HG03520 (cell line): ENCODE results near the gene TMEM51.
"Not testable (repeated sequence)": the region's sequence is repeated elsewhere in the genome, so short reads cannot be mapped to it uniquely, and the experiment has no call there.

Experiments used
- ATAC-seq: cut with Tn5 transposase; IDR thresholded peaks from one replicate; pipeline ENCODE4 v1.9.1; 2021; ENCODE audit warnings: mild to moderate bottlenecking, moderate library complexity; ENCODE audit not compliant: unreplicated experiment

TMEM51 gene

DNA sequence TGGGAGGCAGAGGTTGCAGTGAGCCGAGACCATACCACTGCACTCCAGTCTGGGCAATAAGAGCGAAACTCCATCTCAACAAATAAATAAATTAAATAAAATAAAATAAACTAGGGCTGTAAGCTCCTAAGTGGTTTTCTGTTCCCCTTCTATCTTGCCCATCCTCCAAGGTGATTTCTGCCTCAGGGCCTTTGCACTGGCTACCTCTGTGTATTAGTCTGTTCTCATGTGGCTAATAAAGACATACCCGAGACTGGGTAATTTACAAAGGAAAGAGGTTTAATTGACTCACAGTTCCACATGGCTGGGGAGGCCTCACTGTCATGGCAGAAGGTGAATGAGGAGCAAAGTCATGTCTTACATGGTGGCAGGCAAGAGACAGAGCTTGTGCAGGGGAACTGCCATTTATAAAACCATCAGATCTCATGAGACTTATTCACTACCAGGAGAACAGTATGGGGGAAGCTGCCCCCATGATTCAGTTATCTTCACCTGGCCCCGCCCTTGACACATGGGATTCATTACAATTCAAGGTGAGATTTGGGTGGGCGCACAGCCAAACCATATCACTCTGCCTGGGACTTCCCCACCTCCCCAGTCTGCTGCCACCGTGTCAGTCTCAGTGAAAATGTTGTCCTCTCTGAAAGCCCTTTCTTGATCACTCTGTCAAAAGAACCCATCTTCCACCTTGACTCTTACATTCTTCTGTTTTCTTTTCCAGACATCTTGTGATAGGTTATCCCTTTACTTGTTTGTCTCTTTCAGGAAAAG lies 22.0 kb downstream of the TMEM51 start:
- ATAC-seq: not testable (repeated sequence)

DNA sequence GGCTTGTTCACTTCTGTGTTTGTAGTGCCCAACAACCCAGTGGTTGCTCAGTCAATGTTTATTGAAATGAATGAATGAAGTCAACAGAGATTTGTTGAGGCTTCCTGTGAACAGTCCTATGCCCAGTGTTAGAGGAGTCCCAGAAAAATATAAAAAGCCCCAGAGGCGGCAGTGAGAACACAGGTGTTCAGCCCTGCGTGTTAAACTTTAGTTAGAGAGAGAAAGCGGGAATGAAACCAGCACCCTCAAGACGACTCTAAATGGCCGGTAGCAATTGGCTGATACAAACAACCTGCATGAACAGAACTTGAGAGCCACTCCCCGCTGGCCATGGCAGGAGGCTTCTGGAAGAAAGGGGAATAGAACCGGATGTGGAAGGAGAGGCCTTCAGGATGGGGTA lies 22.6 kb downstream of the TMEM51 start:
- no peak for ATAC-seq

DNA sequence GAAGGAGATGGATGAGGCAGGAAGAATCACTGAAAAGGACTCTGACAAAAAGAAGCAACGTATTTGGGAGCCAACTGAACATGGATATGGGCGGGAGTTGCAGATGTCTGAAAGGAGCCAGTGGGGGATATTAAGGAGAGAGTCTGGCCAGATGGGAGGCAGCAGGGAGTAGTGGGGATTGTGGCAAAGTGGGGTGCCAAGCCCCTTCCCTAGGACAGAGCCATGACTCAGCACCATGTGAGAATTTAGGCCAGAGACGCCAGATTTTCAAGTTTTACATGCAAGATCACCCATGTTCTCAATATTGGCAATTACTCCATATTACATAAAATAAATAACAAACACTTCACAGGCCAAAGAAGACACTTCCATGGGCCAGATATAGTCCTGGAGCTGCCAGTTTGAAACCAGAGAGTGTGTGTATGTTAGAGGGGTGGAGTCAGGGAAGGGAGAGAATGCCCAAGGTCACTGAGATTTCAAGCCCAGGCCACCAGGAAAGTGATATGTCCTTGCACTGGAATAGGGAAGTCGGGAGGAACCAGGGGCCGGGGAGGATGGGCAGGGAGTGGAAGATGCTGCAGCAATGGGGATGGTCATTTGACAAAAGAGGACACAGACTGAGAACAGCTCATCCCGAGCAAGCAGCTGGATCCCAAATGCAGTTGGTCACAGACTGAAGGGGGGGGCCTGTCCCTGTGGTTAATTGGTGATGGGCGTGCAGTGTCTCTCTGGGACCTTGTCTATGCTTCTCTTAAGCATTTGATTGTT lies 23.5 kb downstream of the TMEM51 start:
- no peak for ATAC-seq

DNA sequence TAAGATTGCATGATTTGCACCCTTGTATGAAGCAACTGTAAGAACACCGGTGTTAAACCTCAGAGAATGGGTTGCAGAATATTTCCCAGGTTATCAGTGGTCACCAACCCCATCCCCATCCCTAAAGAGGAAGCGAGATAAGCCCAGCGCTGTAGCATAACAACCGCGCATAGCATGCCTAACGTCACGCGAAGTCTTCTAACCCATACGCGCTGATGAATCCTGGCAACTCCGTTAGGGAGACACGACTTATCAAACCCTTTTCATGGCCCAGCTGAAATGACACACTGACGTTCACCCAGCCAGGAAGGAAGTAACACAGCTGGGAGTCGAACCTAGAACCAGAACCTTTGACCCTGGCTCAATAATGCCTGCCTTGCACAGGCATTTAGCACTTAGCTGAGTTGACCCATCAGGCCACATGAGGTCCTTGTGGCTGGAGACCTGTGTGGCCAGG lies 24.2 kb downstream of the TMEM51 start:
- ATAC-seq: no peak

DNA sequence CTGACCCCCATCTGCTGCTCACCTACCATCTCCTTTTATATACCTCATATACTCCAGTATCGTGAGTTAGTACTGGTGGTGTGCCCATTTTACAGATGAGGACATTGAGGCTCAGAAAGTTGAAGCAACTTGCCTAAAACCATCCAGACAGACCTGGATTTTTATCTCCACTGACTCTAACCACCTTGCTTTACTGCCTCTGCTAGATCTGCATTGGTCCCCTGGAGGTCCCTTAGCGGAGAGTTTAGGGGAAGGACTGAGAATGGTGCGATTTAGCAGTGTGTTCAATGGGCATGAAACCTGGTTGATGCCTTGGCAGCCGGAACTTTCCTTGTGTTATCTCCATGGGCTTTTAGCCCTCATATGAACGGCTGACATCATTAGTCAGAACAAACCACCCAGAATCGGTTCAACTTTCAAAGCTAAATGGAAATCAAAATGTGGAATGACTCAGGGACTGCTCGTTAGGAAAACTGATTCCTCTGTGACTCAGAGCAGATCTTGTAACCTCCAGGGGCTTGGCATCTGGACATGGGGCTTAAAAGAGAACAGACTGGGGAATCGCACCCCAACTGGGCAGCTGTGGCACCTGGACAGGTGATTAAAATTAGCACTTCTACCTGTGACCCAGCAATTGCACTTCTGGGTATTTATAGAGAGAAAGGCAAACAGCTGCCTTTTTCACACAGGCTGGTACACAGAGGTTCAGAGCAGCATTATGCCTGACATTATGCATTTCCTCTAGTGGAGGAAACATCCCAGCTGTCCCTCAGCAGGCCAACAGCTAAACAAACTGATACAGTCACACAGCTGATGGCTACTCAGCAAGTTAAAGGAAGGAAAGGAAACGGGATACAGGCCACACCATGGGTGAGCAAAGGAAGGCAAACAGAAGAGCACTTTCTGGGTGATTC lies 25.3 kb downstream of the TMEM51 start:
- ATAC-seq: no peak

DNA sequence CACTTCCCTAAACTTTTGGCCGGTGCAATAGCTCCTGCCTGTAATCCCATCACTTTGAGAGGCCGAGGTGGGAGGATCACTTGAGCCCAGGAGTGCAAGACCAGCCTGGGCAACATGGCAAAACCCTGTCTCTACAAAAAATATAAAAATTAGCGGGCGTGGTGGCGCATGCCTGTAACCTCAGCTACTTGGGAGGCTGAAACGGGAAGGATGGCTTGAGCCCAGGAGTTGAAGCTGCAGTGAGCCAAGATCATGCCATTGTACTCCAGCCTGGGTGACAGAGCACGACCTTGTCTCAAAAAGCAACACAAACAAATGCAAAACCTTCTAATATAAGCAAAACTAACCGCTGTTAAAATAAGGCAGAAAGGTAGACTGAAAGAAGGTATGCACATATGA lies 25.9 kb downstream of the TMEM51 start:
- ATAC-seq: no peak

DNA sequence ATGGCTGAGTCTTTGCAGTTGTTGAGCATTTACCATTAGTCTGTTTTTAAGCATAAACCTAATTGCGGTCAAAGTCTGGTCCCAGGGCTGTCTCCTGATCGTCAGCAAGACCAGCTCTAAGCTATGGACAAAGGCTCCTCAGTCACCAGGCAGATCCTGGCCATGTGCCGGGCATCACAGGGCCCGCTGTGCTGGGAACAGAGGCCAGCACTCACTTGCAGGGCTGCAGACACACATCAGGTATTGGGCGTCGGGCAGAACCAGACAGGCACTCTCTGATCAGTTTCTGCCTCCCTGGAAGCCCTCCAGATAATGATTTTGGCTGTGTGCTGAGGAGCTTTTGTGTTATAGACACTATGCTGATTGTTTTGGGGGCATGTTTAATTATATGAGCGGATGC lies 26.6 kb downstream of the TMEM51 start:
- ATAC-seq: no peak

DNA sequence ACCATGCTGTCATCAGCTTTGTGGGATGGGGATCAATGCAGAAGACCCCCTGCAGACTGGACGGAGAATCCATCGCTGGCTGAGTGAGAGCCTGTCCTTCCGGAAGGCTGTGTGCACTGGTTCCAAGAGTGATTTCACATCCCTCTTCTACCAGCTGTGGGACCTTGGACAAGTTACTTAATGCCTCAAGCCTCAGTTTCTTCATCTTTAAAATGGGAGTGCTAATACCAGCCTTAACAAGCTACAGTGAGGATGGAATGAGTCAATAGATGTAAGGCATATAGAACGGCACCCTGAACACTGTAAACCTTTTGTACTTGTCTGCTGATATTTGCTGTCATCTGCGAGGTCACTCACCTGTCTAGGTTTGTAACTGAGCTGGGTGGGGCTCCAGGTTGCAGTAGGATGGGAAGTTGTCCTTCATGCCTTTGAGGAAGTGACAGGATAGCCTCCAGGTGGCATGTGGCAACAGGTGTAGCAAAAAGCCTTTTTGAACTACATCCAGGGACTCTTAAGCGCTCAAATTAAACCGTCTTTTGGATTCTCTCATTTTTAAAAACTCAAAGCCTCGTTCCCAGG lies 27.5 kb downstream of the TMEM51 start:
- no peak for ATAC-seq

DNA sequence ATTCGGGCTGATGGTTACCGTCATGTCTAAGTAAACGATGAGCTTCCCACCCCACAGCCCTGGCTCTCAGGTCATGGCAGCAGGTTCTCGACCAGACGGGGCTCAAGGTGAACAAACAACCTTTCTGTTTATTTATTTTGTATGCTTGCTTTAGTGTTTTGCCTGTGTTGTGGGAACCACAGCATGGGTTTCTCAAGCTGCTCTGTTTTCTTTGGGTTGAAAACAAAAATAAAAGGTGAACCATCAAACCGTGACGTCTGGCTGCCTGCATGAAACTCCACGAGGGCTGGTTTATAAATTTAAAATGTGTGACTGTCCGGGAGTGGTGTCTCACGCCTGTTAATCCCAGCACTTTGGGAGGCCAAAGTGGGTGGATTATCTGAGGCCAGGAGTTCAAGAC lies 28.0 kb downstream of the TMEM51 start:
- ATAC-seq: no peak

DNA sequence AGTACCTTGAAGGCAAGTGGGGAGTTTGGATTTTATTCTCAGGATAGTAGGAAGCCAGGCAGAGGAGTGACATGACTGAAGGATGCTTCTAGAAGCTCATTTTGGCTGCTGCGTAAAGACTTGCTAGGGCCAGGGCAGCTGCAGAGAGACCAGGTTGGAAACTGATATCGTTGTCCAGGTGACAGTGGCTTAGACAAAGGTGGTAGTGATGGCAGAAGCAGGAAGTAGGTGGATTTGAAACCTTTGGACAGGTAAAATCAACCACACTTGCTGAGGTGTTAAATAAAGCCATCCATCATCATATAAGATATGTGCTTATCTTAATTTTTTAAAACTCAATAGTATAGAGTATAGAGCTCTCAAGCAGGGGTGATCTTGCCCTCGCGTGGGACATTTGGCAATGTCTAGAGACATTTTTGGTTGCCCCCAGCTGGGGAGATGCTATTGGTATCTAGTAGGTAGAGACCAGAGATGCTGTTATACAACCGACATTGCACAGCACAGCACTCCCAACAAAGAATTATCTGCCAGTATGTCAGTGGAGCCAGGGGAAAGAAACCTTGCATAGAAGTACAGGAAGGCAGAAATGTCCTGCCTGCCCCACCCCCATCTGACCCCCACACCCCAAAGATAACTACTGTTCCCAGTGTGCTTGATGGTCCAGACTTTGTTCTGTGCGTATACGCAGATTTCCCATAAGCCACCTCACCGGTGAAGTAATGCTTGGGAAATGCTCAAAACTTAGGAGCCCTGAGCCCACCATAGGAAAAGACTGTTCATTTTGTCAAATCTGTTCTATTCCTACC lies 31.1 kb downstream of the TMEM51 start:
- no peak for ATAC-seq

DNA sequence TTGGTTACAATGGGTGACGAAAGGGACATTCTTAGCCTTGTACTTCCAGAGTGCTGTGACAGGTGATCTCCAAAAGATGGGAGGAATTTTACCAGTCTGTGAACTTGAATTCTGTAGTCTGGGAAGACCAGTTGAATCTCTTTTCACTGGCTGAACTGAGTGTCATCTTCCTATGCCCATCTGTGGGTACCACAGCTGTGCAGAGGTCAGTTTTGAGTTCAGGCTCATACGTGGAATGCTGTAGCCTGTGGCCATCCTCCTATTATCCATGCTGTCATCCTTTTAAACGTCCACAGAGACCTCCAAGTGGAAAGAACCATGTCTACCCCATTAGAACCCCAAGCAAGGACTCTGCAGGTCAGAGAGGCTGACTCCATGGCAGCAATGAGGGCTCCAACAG lies 32.1 kb downstream of the TMEM51 start:
- ATAC-seq: no peak

DNA sequence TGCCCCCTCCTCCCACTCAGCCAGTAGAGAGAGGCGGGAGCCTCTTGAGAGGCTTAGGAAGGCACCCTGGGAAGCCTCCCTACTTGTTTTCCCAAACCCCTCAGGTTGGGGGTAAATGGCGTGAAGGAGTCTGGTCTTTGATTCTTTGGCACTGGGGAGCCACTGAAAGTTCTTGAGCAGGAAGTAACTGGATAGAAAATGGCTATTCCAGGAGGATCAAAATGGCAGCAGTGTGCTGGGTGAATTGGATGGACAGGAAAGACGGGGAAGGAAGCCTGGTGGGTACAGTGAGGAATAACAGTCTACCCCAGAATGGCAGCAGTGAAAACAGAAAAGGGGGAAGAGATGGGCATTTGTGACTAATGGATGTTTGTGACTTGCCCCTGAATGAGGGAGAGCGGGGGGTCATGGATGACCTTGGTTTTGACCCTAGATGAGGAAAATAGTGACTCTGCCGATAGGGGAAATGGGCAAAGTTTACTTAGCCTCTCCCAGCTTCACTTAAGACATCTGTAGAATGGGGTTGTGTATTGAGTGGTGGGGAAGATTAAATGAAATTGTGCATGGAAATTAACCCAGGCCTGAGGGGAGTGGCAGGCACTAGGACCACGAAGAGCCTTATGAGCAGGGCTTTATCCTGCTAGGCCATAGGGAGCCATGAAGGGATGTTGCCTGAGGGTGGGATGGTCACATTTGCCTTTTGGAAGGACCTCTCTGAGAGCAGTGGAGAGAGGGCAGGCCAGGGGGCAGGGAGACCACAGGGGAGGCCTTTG lies 32.7 kb downstream of the TMEM51 start:
- no peak for ATAC-seq

DNA sequence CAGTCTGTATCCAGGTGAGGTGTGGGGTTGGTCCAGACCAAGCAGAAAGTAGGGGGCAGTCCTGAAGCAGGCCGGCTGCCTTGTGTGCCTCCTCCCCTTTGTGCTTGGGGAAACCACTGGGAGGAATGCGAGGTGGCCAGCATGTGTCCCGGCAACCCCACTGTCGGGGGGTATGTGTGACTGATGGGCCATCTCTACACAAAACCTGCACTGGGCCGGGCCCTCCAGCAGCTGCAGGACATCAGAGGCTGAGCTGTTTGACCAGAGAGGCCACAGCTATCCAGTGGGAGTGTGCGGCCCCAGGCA lies 33.3 kb downstream of the TMEM51 start:
- no peak for ATAC-seq

DNA sequence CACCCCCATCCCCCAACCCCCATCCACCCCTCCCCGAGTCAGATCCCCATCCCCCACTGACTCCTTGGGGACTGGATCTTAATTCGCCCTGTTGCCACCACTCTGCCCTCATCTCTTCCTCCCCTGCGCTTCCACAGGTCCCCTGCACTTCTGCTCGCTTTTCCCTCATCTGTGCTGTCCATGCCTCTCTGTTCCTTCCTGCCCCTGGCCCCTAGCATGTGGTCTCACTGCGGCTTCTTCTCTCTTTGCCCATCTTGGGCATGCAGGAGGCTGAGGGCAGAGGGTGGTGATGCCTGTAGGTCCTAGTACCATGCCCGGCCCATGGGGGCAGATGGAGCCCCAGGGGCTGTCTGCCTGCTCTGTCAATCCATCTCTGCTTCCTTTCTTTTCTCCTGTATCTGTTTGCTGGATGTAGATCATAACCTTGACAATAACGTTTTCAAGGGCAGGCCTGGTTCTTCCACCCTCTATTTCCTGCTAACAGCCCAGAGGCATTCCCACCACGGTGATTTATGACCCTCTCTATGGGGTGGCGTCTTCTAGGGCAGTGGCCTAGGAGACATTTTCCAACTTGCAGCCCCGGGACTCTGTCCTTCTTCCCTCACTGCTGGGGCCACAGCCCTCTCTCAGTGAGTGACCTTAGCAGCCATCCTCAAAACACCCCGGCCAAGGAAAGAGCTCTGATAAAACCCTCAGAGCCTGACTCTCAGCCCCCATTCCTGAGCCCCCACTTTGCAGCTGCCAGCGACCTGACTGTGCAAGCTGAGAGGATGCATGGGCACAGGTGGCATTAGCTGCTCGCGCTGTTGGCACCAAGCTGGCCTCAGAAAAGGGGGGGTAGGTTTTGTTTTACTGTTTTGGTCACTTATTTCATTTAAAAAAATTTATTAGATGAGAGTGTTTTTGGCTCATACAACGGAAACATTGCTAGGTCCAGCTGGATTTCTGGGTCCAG lies 33.9 kb downstream of the TMEM51 start:
- no peak for ATAC-seq

DNA sequence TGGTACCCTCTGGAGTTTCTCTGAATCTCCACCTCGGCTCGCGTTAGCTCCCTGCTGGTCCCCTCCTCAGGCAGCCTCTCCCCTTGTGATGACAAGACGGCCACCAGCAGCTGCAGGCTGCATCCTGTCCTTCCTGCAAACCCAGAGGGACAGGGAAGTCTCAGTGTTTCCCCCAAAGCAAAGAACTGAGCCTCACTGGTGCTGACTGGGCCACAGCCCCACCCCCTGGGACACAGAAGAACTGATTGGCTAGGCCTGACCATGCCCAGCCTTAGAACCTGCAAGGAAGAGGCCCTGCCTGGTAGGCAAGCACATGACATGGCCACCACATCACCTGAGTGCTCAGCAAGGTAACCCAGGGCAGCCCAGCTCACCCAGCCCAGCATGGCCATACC lies 34.6 kb downstream of the TMEM51 start:
- ATAC-seq: no peak

DNA sequence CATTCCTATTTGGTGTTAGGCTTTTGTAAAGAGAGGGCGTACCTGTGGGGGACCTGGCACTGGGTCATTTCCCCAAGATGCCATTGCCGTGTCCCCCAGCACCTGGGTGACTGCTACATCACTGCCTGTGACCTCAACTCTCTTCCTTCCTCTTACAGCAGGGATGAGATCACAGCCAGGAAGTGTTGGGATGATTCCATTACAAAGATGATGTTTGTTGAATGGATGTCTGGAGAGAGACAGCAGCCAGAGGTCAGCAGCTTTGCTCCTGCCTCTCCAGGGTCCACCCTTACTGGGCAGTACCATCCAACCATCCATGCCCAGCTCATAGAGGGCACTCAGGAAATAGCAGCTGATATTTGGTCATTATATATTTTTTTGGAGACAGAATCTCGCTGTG lies 35.1 kb downstream of the TMEM51 start:
- no peak for ATAC-seq

DNA sequence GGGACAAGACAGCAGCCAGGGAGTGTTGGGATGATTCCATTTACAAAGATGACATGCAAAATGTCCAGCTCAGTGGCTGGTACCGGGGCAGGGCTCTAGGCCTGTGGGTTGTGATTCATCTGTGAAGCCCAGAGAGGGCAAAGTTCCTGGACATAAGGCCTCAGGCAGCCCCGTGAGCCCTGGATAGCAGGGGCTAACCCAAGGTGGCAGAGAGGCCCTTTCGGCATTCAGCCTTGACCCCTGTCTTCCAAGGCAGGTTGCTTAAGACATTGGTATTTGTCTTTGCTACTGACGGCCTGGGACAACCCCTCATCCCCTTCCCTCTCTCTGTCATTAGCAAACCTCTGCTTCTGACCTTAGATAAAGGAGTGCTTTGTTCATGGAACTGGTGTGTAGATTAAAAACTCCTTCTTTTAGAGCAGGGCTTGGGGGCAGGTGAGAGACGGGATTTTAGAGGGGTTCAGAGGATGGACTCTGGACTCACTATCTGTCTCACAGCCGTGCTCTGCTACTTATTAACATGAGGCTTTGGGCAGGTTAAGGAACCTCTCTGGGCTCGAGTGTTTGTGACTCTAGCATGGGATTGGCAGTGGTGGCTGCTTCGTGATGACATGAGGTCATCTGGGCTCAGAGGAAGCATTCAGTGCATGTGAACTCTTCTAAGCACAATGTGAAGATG lies 36.3 kb downstream of the TMEM51 start:
- ATAC-seq: no peak

DNA sequence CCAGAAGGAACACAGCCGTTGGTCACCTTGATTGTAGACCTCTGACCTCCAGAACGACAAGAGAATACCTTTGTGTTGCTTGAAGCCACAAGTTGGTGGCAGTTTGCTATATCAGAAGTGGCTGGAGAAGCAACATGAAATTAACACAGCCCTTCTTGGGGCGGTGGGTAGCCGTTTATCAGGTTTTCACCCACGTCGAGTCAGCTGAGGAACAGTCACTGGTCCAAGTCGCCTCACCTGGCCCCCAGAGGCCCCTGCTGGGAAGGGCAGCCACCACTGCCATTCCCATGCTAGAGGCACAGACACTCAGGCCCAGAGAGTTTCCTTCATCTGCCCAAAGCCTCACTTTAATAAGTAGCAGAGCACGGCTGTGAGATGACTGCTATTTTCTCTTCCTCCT lies 37.7 kb downstream of the TMEM51 start:
- ATAC-seq: no peak
